HEK293 (cell line): Measurements from ENCODE around the gene RPGR.

Experiments used
- CTCF ChIA-PET: fragments of 350-600 bp; formaldehyde crosslinking; extraction: SDS; loops from one replicate; lab custom pipeline; 2021; ENCODE audit warnings: antibody characterized with exemption; lab: Yijun Ruan, JAX
- POLR2A ChIA-PET: fragments of 300-600 bp; formaldehyde crosslinking; extraction: SDS; loops from one replicate; lab custom pipeline; 2020; ENCODE audit warnings: antibody characterized with exemption, inconsistent platforms; lab: Yijun Ruan, JAX
- H3K27ac ChIP-seq: fragments of 200-500 bp; sonication (Bioruptor generic); 2 replicates; pipeline ENCODE4 v1.5.1; 2014; ENCODE audit warnings: low read depth, low read length, control low read depth, inconsistent platforms; ENCODE audit errors: extremely low read depth
- H3K36me3 ChIP-seq, 2 experiments: fragments of 200-500 bp in 1 of 2; sonication (Bioruptor generic) in 1 of 2; 1 replicate in 1 of 2; 2 replicates in 1 of 2; pipeline ENCODE4 v1.5.1; 2014 to 2017; ENCODE audit warnings: inconsistent platforms in 2 of 2, low read length in 2 of 2; ENCODE audit not compliant: control insufficient read depth in 2 of 2, insufficient read depth in 1 of 2
- H3K4me1 ChIP-seq: fragments of 200-500 bp; sonication (Bioruptor generic); 2 replicates; pipeline ENCODE4 v1.5.1; 2014; ENCODE audit warnings: mild to moderate bottlenecking, low read length, inconsistent platforms; ENCODE audit not compliant: control insufficient read depth, insufficient read depth
- H3K4me3 ChIP-seq: 2 replicates; pipeline ENCODE4 v1.5.1; 2011; ENCODE audit warnings: low read depth, mild to moderate bottlenecking, control low read depth, low read length, moderate library complexity
- H3K9me3 ChIP-seq: fragments of 200-500 bp; sonication (Bioruptor generic); 2 replicates; pipeline ENCODE4 v1.5.1; 2014; ENCODE audit warnings: low read depth, low read length, inconsistent platforms; ENCODE audit not compliant: control insufficient read depth, insufficient read depth
- BCL11B ChIP-seq: fragments of 450-650 bp; formaldehyde crosslinking; IDR thresholded peaks from 2 replicates; pipeline ENCODE4 v1.5.1; 2016; ENCODE audit warnings: low read depth, missing biosample characterization, missing genetic modification characterization
- EGR2 ChIP-seq: fragments of 450-650 bp; formaldehyde crosslinking; IDR thresholded peaks from 2 replicates; pipeline ENCODE4 v1.5.1; 2016; ENCODE audit warnings: low read depth, missing biosample characterization, missing genetic modification characterization
- KLF8 ChIP-seq: fragments of 450-650 bp; formaldehyde crosslinking; IDR thresholded peaks from 2 replicates; pipeline ENCODE4 v1.5.1; 2016; ENCODE audit warnings: missing biosample characterization, missing genetic modification characterization
- OSR2 ChIP-seq: fragments of 450-650 bp; formaldehyde crosslinking; IDR thresholded peaks from 2 replicates; pipeline ENCODE4 v1.5.1; 2016; ENCODE audit warnings: missing biosample characterization, missing genetic modification characterization
- PATZ1 ChIP-seq: fragments of 450-650 bp; formaldehyde crosslinking; IDR thresholded peaks from 2 replicates; pipeline ENCODE4 v1.5.1; 2016; ENCODE audit warnings: missing biosample characterization, missing genetic modification characterization
- SETDB1 ChIP-seq: IDR thresholded peaks from one replicate; pipeline ENCODE4 v1.6.1; 2017; ENCODE audit warnings: mild to moderate bottlenecking, low read length, moderate library complexity, mixed read lengths; ENCODE audit not compliant: insufficient read length
- SP2 ChIP-seq: fragments of 450-650 bp; formaldehyde crosslinking; IDR thresholded peaks from 2 replicates; pipeline ENCODE4 v1.5.1; 2016; ENCODE audit warnings: missing biosample characterization, missing genetic modification characterization
- YY2 ChIP-seq: fragments of 450-650 bp; formaldehyde crosslinking; IDR thresholded peaks from 2 replicates; pipeline ENCODE4 v1.5.1; 2016; ENCODE audit warnings: missing biosample characterization, missing genetic modification characterization
- ZBTB44 ChIP-seq: fragments of 450-650 bp; IDR thresholded peaks from 2 replicates; pipeline ENCODE4 v1.5.1; 2018; ENCODE audit warnings: missing biosample characterization, mild to moderate bottlenecking, missing genetic modification characterization
- ZBTB7A ChIP-seq: fragments of 450-650 bp; formaldehyde crosslinking; IDR thresholded peaks from 2 replicates; pipeline ENCODE4 v1.5.1; 2016; ENCODE audit warnings: low read depth, missing biosample characterization, missing genetic modification characterization
- ZBTB8A ChIP-seq: fragments of 450-650 bp; formaldehyde crosslinking; IDR thresholded peaks from 2 replicates; pipeline ENCODE4 v1.5.1; 2016; ENCODE audit warnings: missing biosample characterization, missing genetic modification characterization
- ZEB2 ChIP-seq: fragments of 450-650 bp; formaldehyde crosslinking; IDR thresholded peaks from 2 replicates; pipeline ENCODE4 v1.5.1; 2016; ENCODE audit warnings: missing biosample characterization, missing genetic modification characterization
- ZFHX2 ChIP-seq: fragments of 450-650 bp; formaldehyde crosslinking; conservative IDR thresholded peaks from 2 replicates; pipeline ENCODE4 v1.5.1; 2016; ENCODE audit warnings: missing biosample characterization, missing genetic modification characterization
- ZFP37 ChIP-seq: fragments of 450-650 bp; formaldehyde crosslinking; IDR thresholded peaks from 2 replicates; pipeline ENCODE4 v1.5.1; 2016; ENCODE audit warnings: missing biosample characterization, missing genetic modification characterization
- ZIC2 ChIP-seq: fragments of 450-650 bp; formaldehyde crosslinking; IDR thresholded peaks from 2 replicates; pipeline ENCODE4 v1.5.1; 2016; ENCODE audit warnings: missing biosample characterization, missing genetic modification characterization
- ZNF114 ChIP-seq: fragments of 450-650 bp; formaldehyde crosslinking; IDR thresholded peaks from 2 replicates; pipeline ENCODE4 v1.5.0; 2017; ENCODE audit warnings: missing biosample characterization, missing genetic modification characterization
- ZNF16 ChIP-seq: fragments of 450-650 bp; formaldehyde crosslinking; IDR thresholded peaks from 2 replicates; pipeline ENCODE4 v1.5.1; 2016; ENCODE audit warnings: low read depth, missing biosample characterization, missing genetic modification characterization
- ZNF18 ChIP-seq: fragments of 450-650 bp; formaldehyde crosslinking; IDR thresholded peaks from 2 replicates; pipeline ENCODE4 v1.5.1; 2016; ENCODE audit warnings: missing biosample characterization, missing genetic modification characterization
- ZNF19 ChIP-seq: fragments of 450-650 bp; formaldehyde crosslinking; IDR thresholded peaks from 2 replicates; pipeline ENCODE4; 2016; ENCODE audit warnings: missing biosample characterization, missing genetic modification characterization, low read depth
- ZNF2 ChIP-seq: fragments of 450-650 bp; formaldehyde crosslinking; IDR thresholded peaks from 2 replicates; pipeline ENCODE4 v1.5.1; 2016; ENCODE audit warnings: missing biosample characterization, missing genetic modification characterization
- ZNF202 ChIP-seq: fragments of 450-650 bp; formaldehyde crosslinking; IDR thresholded peaks from 2 replicates; pipeline ENCODE4 v1.5.1; 2016; ENCODE audit warnings: missing biosample characterization, missing genetic modification characterization, borderline replicate concordance
- ZNF23 ChIP-seq: fragments of 450-650 bp; formaldehyde crosslinking; IDR thresholded peaks from 2 replicates; pipeline ENCODE4 v1.5.1; 2016; ENCODE audit warnings: missing biosample characterization, missing genetic modification characterization, borderline replicate concordance
- ZNF335 ChIP-seq: fragments of 450-650 bp; formaldehyde crosslinking; conservative IDR thresholded peaks from 2 replicates; pipeline ENCODE4 v1.5.1; 2016; ENCODE audit warnings: missing biosample characterization, missing genetic modification characterization
- ZNF391 ChIP-seq: fragments of 450-650 bp; formaldehyde crosslinking; IDR thresholded peaks from 2 replicates; pipeline ENCODE4 v1.5.1; 2016; ENCODE audit warnings: low read depth, missing biosample characterization, missing genetic modification characterization, borderline replicate concordance
- ZNF513 ChIP-seq: fragments of 450-650 bp; IDR thresholded peaks from 2 replicates; pipeline ENCODE4 v1.5.1; 2018; ENCODE audit warnings: missing biosample characterization, missing genetic modification characterization
- ZNF600 ChIP-seq: fragments of 450-650 bp; formaldehyde crosslinking; IDR thresholded peaks from 2 replicates; pipeline ENCODE4 v1.5.1; 2016; ENCODE audit warnings: missing biosample characterization, missing genetic modification characterization
- ZNF707 ChIP-seq: fragments of 450-650 bp; formaldehyde crosslinking; IDR thresholded peaks from 2 replicates; pipeline ENCODE4 v1.5.1; 2016; ENCODE audit warnings: missing biosample characterization, missing genetic modification characterization
- ZNF747 ChIP-seq: fragments of 450-650 bp; formaldehyde crosslinking; IDR thresholded peaks from 2 replicates; pipeline ENCODE4 v1.5.1; 2016; ENCODE audit warnings: missing biosample characterization, missing genetic modification characterization
- ZNF785 ChIP-seq: fragments of 450-650 bp; formaldehyde crosslinking; IDR thresholded peaks from 2 replicates; pipeline ENCODE4 v1.5.1; 2016; ENCODE audit warnings: missing biosample characterization, missing genetic modification characterization
- ZSCAN18 ChIP-seq: fragments of 450-650 bp; formaldehyde crosslinking; IDR thresholded peaks from 2 replicates; pipeline ENCODE4 v1.5.1; 2016; ENCODE audit warnings: missing biosample characterization, missing genetic modification characterization

Gene RPGR

GRCh38 chrX:38220415-38221390 is 106.6 kb downstream of the RPGR start, which contains the start of gene SRPX:
Gene SRPX (minus strand): TSS chrX:38220871. CDS start chrX:38220792, 79 bp downstream.
- Histone ChIP-seq H3K27ac (peak within 1 kb of the TSS; percentile 38; the same call in 1 of the 2 replicates), H3K4me3 (peak within 1 kb of the TSS; percentile 42), H3K4me1 (no peaks in the 10 kb centered on the region; the same call in none of the 2 replicates), H3K9me3 (no peaks in the 10 kb centered on the region), H3K36me3 (no peaks in the 10 kb centered on the region)
- POLR2A ChIA-PET = no interaction called here
- CTCF ChIA-PET = interaction anchor here (0.5 to 2.2 kb wide), 9 partner anchors 9 to 763 kb away, joined by 3 to 20 read pairs (median 5); partner anchors contain the start of gene RPGR
- TF ChIP-seq ZNF18 (tag by site-specific recombination) (no peak), ZBTB8A (tag by site-specific recombination) (peak; percentile 63; the same call in 1 of the 2 replicates), ZEB2 (tag by site-specific recombination) (no peak), ZIC2 (tag by site-specific recombination) (peak; percentile 77), EGR2 (tag by site-specific recombination) (peak; percentile 52; the same call in 1 of the 2 replicates), ZNF114 (tag by site-specific recombination) (no peak), ZBTB7A (tag by site-specific recombination) (no peak), YY2 (tag by site-specific recombination) (no peak), ZNF391 (no peak), ZNF202 (no peak), ZNF2 (no peak), KLF8 (tag by site-specific recombination) (no peak), ZNF707 (tag by site-specific recombination) (no peak), ZNF23 (tag by site-specific recombination) (no peak), PATZ1 (tag by site-specific recombination) (peak; percentile 53; the same call in 1 of the 2 replicates), BCL11B (tag by site-specific recombination) (no peak), ZFP37 (tag by site-specific recombination) (no peak), ZNF513 (tag by site-specific recombination) (no peak), ZNF747 (no peak), ZNF19 (tag by site-specific recombination) (no peak), ZNF600 (peak; percentile 61; the same call in 1 of the 2 replicates), ZBTB44 (tag by site-specific recombination) (0 out of 2 replicates have a peak, but pooled peaks have one; percentile 44), SETDB1 (no peak), ZNF335 (peak; percentile 73), ZNF16 (tag by site-specific recombination) (no peak), OSR2 (tag by site-specific recombination) (peak; percentile 65), ZFHX2 (tag by site-specific recombination) (peak; percentile 68; the same call in 1 of the 2 replicates), ZNF785 (tag by site-specific recombination) (no peak), SP2 (tag by site-specific recombination) (peak; percentile 62), ZSCAN18 (tag by site-specific recombination) (no peak)
